ENCODE results near the gene DCTN4. TPM values are rescaled to one million over a fixed set of nuclear protein-coding genes. Genes with fewer than 3 reads are reported as not detected.

Gene DCTN4
- total and polyA plus RNA-seq, 9 of the 15 experiments (the other 6 are each of a cell fraction or from before 2014, with no cell fraction given), result 20.4 to 64.9 (median 49.9) TPM

GRCh38 chr5:150758203-150758530 lies 650 bp downstream of the DCTN4 start (continued):
- TF ChIP-seq MLLT1 (IDR thresholded peaks at IDR 0.05), result 0 out of 4 replicates have a peak, but pooled peaks of 1 of the 2 experiments have one; percentile 15
- peak; percentile 15 for TF ChIP-seq BRD9 (IDR thresholded peaks at IDR 0.05; ENCODE audit: low read depth, partially characterized antibody)
- peak; percentile 25; the same call in 1 of the 2 replicates for TF ChIP-seq ZNF165 (CRISPR knock-in tag; IDR thresholded peaks at IDR 0.05; ENCODE audit: borderline replicate concordance)
- no peak for TF ChIP-seq ATF3 (IDR thresholded peaks at IDR 0.05)
- TF ChIP-seq ATF3 (CRISPR knock-in tag; conservative IDR thresholded peaks at IDR 0.05), result 0 out of 2 replicates have a peak, but pooled peaks have one; percentile 6
- peak; percentile 4; the same call in 1 of the 2 replicates for TF ChIP-seq PML (IDR thresholded peaks at IDR 0.05; ENCODE audit: low read length)
- peak; percentile 12; the same call in 1 of the 2 replicates for TF ChIP-seq ATF4 (CRISPR knock-in tag; IDR thresholded peaks at IDR 0.05)
- no peak for TF ChIP-seq ZBTB2 (IDR thresholded peaks at IDR 0.05)
- no peak for TF ChIP-seq ARHGAP35 (IDR thresholded peaks at IDR 0.05; ENCODE audit: partially characterized antibody)
- no peak for TF ChIP-seq PTTG1 (tag; IDR thresholded peaks at IDR 0.05; ENCODE audit: low read depth)
- TF ChIP-seq ZNF445 (CRISPR knock-in tag; IDR thresholded peaks at IDR 0.05; ENCODE audit: low read depth), result no peak
- TF ChIP-seq SMARCB1 (IDR thresholded peaks at IDR 0.05; ENCODE audit: insufficient read length, low read depth), result no peak
- TF ChIP-seq SPI1 (IDR thresholded peaks at IDR 0.05; ENCODE audit: borderline replicate concordance, low read depth, low read length), result peak; percentile 68
- TF ChIP-seq POLR2B (IDR thresholded peaks at IDR 0.05; ENCODE audit: low read depth, partially characterized antibody), result no peak
- no peak for TF ChIP-seq BCL6 (CRISPR knock-in tag; IDR thresholded peaks at IDR 0.05)
- no peak for TF ChIP-seq PRDM10 (IDR thresholded peaks at IDR 0.05; ENCODE audit: partially characterized antibody)
- no peak for TF ChIP-seq SRSF9 (IDR thresholded peaks at IDR 0.05; ENCODE audit: borderline replicate concordance, low read depth, low read length)
- no peak for TF ChIP-seq THAP7 (CRISPR knock-in tag; IDR thresholded peaks at IDR 0.05)
- peak; percentile 89 for TF ChIP-seq ZFX (CRISPR knock-in tag; IDR thresholded peaks at IDR 0.05)
- TF ChIP-seq HNRNPUL1 (IDR thresholded peaks at IDR 0.05; ENCODE audit: low read length), result no peak
- peak; percentile 44; the same call in 1 of the 2 replicates for TF ChIP-seq PHF8 (IDR thresholded peaks at IDR 0.05; ENCODE audit: borderline replicate concordance, low read length)
